ENCODE results near the gene DNAJC27. TPM values are rescaled to one million over a fixed set of nuclear protein-coding genes. Genes with fewer than 3 reads are reported as not detected.

The DNAJC27 gene
- total RNA-seq, 2 experiments from 2014 or later, result 6.0 to 7.7 TPM

DNA sequence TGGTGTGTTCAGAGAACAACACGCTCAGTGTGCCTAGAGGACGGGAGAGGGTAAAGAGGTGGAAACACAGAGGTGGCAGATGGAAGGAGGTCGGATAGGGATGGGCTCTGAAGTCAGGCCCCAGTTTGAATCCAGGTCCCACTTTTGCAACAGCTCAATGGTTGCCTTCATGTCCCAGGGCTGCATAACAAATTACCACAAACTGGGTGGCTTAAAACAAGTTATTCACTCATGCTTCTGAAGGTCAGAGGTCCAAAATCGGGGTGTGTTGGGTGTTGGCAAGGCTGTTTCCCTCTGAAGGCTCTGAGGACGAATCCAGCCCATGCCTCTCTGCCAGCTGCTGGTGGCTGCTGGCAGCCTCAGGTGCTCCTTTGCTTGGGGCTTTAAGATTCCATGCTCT lies 39.0 kb downstream of the DNAJC27 start:
- Mint-ChIP-seq H3K9me3 (no peaks in the 10 kb centered on the region), H3K4me1 (peaks cover 6% of the 10 kb centered on the region), H3K4me3 (no peak overlapping the region), H3K27ac (no peak overlapping the region), H3K36me3 (ENCODE audit: low read depth) (no peaks in the 10 kb centered on the region), H3K27me3 (no peaks in the 10 kb centered on the region)
- no peak for DNase-seq
- POLR2A ChIA-PET, result no interaction called here
- CTCF ChIA-PET, result interaction anchor here (0.7 to 0.8 kb wide), 2 partner anchors 11 to 12 kb away, joined by 3 read pairs; no protein-coding TSS in a partner anchor

DNA sequence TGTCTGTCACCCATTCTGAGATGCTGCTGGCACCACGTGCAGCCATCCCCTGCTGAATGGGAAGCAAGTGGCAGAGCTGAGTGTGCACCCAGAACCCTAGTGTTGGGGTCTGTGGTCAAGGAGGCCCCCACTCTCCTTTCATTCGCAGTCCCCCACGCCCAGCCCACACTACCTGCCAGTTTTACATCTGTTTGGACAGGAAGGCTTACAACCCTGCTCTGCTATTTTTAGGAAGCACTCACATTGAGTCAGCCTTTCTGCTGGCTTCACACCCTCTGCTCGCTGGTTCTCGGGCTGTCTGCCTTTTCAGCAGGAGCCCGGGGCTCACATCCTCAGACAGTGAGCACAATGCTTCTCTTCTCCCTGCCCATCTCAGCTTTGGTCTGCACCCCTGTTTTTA lies 41.0 kb downstream of the DNAJC27 start:
- Mint-ChIP-seq H3K36me3 (ENCODE audit: low read depth) (no peaks in the 10 kb centered on the region), H3K4me3 (no peak overlapping the region), H3K9me3 (no peaks in the 10 kb centered on the region), H3K27ac (no peak overlapping the region), H3K4me1 (peaks cover 6% of the 10 kb centered on the region), H3K27me3 (no peaks in the 10 kb centered on the region)
- POLR2A ChIA-PET, result no interaction called here
- no peak for DNase-seq
- CTCF ChIA-PET, result interaction anchor here (0.6 kb wide), 1 partner anchor 22 kb away, joined by 3 read pairs; no protein-coding TSS in a partner anchor

DNA sequence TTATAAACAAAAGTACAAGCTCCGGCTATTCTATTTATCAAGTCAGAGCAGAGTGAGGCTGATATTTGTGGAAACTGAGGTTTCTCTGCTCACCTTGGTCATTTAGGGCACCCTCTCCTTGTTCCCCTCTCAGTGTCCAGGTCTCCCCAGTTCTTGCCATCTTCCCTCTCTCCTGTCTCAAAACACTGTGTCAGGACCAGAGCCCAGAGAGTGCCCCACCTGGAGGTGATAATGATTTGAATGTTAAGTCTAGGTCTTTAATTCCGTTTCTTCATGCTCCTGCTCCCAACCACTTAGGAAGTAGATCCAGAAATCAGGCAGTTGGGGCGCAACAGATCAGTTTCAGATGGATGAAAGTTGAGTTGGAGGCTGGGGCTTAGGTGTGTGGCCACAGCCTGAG lies 42.5 kb downstream of the DNAJC27 start:
- Mint-ChIP-seq H3K9me3 (no peaks in the 10 kb centered on the region), H3K4me1 (peaks cover 6% of the 10 kb centered on the region), H3K4me3 (no peak overlapping the region), H3K36me3 (ENCODE audit: low read depth) (no peaks in the 10 kb centered on the region), H3K27me3 (no peaks in the 10 kb centered on the region), H3K27ac (no peak overlapping the region)
- ChIA-PET POLR2A (no interaction called here), CTCF (no interaction called here)
- no peak for DNase-seq

GRCh38 chr2:24928036-24928435 lies 43.7 kb downstream of the DNAJC27 start:
- H3K9me3 Mint-ChIP-seq, result no peaks in the 10 kb centered on the region
- peaks cover 6% of the 10 kb centered on the region for H3K4me1 Mint-ChIP-seq
- CTCF ChIA-PET, result no interaction called here
- H3K27ac Mint-ChIP-seq, result no peak overlapping the region
- no peaks in the 10 kb centered on the region for H3K27me3 Mint-ChIP-seq
- no peaks in the 10 kb centered on the region for H3K36me3 Mint-ChIP-seq (ENCODE audit: low read depth)
- DNase-seq, result no peak
- POLR2A ChIA-PET, result no interaction called here
- H3K4me3 Mint-ChIP-seq, result no peak overlapping the region

DNA sequence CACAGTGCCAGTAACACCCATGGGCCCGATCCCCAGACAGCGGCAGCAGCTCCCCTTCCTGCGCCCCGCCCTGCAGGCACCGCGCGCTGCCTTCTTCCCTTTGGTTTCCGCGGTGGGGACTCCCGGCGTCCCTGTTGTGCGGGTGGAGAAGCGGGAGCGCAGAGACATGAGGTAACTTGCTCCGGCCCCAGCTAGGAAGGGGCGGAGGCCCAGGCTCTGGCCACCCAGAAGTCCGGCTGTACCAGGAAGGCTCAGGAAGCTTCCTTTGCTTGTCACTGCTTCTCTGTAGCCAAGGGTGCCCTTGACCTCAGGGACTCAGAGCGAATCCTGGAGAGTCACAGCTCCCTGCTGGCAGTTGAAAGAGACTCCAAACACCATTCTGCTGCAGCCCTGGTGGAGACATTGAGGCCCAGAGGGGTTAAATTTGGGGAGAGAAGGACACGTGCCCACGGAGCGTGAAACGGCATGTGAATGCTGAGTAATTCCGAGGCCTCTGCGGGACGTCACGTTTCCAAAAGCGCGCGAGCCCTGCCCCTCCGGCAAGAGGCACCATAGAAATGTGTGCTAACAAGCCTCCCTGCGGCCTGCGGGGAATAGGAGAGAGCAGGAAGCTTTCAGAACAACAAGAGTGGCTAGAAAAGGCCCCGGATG lies 45.0 kb downstream of the DNAJC27 start:
- ChIA-PET POLR2A (interaction anchor here (0.7 kb wide), 1 partner anchor 459 kb away, joined by 3 read pairs; no protein-coding TSS in a partner anchor), CTCF (interaction anchor here (1.5 kb wide), 1 partner anchor 19 kb away, joined by 3 read pairs; no protein-coding TSS in a partner anchor)
- peak; percentile 14 for DNase-seq
- H3K4me1 Mint-ChIP-seq, result peaks cover 6% of the 10 kb centered on the region
- H3K9me3 Mint-ChIP-seq, result no peaks in the 10 kb centered on the region
- no peak overlapping the region for H3K4me3 Mint-ChIP-seq
- no peaks in the 10 kb centered on the region for H3K36me3 Mint-ChIP-seq (ENCODE audit: low read depth)
- no peak overlapping the region for H3K27ac Mint-ChIP-seq
- no peaks in the 10 kb centered on the region for H3K27me3 Mint-ChIP-seq

DNA sequence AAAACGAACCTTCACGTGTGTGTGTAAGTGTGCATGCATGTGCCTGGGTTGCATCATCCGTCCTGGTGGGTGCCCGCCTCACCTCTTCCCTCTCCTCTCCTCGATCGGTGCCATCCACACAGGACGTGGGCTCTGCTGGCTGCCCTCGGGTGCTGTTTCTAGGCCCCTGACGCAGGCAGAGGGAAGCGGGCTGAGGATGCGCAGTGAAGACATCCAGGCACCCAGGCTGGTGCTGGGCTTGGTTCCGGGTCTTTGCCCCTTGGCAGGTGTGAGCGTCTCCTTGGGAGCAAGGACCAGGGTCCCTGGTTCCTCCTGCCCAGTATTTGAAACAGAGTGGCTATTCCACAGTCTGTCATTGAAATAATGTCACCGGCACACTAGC lies 45.5 kb downstream of the DNAJC27 start:
- H3K4me3 Mint-ChIP-seq, result no peak overlapping the region
- no peaks in the 10 kb centered on the region for H3K27me3 Mint-ChIP-seq
- no peak for DNase-seq
- peaks cover 6% of the 10 kb centered on the region for H3K4me1 Mint-ChIP-seq
- ChIA-PET CTCF (interaction anchor here (1.5 kb wide), 1 partner anchor 19 kb away, joined by 3 read pairs; no protein-coding TSS in a partner anchor), POLR2A (interaction anchor here (0.7 kb wide), 1 partner anchor 459 kb away, joined by 3 read pairs; no protein-coding TSS in a partner anchor)
- no peaks in the 10 kb centered on the region for H3K9me3 Mint-ChIP-seq
- H3K27ac Mint-ChIP-seq, result no peak overlapping the region
- H3K36me3 Mint-ChIP-seq (ENCODE audit: low read depth), result no peaks in the 10 kb centered on the region

DNA sequence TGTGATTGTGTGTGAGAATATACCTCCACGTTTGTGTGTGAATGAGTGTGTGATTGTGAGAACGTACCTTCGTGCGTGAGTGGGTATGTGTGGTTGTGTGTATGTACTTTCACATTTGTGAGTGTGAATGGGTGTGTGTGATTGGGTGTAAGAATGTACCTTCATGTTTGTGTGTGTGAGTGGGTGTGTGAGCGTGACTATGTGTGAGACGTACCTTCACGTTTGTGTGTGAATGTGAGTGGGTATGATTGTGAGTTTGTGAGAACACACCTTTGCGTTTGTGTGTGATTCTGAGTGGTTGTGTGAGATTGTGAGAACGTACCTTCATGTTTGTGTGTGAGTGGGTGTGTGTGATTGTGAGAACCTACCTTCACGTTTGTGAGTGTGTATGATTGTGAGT lies 45.9 kb downstream of the DNAJC27 start:
- ChIA-PET POLR2A (interaction anchor here (0.7 kb wide), 1 partner anchor 458 kb away, joined by 3 read pairs; no protein-coding TSS in a partner anchor), CTCF (no interaction called here)
- no peaks in the 10 kb centered on the region for H3K27me3 Mint-ChIP-seq
- H3K36me3 Mint-ChIP-seq (ENCODE audit: low read depth), result no peaks in the 10 kb centered on the region
- no peak overlapping the region for H3K4me3 Mint-ChIP-seq
- H3K9me3 Mint-ChIP-seq, result no peaks in the 10 kb centered on the region
- DNase-seq, result no peak
- H3K4me1 Mint-ChIP-seq, result peaks cover 6% of the 10 kb centered on the region
- no peak overlapping the region for H3K27ac Mint-ChIP-seq

- ChIA-PET CTCF (interaction anchor here (0.5 to 1.2 kb wide), 4 partner anchors 9 to 346 kb away, joined by 3 to 5 read pairs (median 3); no protein-coding TSS in a partner anchor), POLR2A (no interaction called here)
- DNase-seq, result no peak
- Mint-ChIP-seq H3K9me3 (no peaks in the 10 kb centered on the region), H3K36me3 (ENCODE audit: low read depth) (no peaks in the 10 kb centered on the region), H3K27me3 (no peaks in the 10 kb centered on the region), H3K27ac (no peak overlapping the region), H3K4me1 (peaks cover 7% of the 10 kb centered on the region), H3K4me3 (no peak overlapping the region)
Measured at GRCh38 chr2:24924732-24925131, 47.0 kb downstream of the DNAJC27 start.

- no peak overlapping the region for H3K27ac Mint-ChIP-seq
- no peak for DNase-seq
- H3K4me1 Mint-ChIP-seq, result peaks cover 8% of the 10 kb centered on the region
- no peak overlapping the region for H3K4me3 Mint-ChIP-seq
- no peaks in the 10 kb centered on the region for H3K9me3 Mint-ChIP-seq
- no peaks in the 10 kb centered on the region for H3K27me3 Mint-ChIP-seq
- ChIA-PET POLR2A (no interaction called here), CTCF (interaction anchor here (0.5 to 1.2 kb wide), 4 partner anchors 9 to 345 kb away, joined by 3 to 5 read pairs (median 3); no protein-coding TSS in a partner anchor)
- H3K36me3 Mint-ChIP-seq (ENCODE audit: low read depth), result no peaks in the 10 kb centered on the region
Measured at GRCh38 chr2:24924266-24924665, 47.5 kb downstream of the DNAJC27 start.

- ChIA-PET CTCF (no interaction called here), POLR2A (no interaction called here)
- no peak overlapping the region for H3K27ac Mint-ChIP-seq
- no peak overlapping the region for H3K4me3 Mint-ChIP-seq
- H3K9me3 Mint-ChIP-seq, result no peaks in the 10 kb centered on the region
- no peaks in the 10 kb centered on the region for H3K27me3 Mint-ChIP-seq
- no peak for DNase-seq
- peaks cover 19% of the 10 kb centered on the region for H3K4me1 Mint-ChIP-seq
- peaks cover 6% of the 10 kb centered on the region for H3K36me3 Mint-ChIP-seq (ENCODE audit: low read depth)
Measured at GRCh38 chr2:24923106-24923505, 48.6 kb downstream of the DNAJC27 start.

GRCh38 chr2:24922556-24922955 lies 49.2 kb downstream of the DNAJC27 start:
- DNase-seq, result no peak
- Mint-ChIP-seq H3K9me3 (no peaks in the 10 kb centered on the region), H3K27ac (no peak overlapping the region), H3K36me3 (ENCODE audit: low read depth) (peaks cover 10% of the 10 kb centered on the region), H3K27me3 (no peaks in the 10 kb centered on the region), H3K4me1 (peaks cover 25% of the 10 kb centered on the region), H3K4me3 (no peak overlapping the region)
- ChIA-PET CTCF (no interaction called here), POLR2A (no interaction called here)

DNA sequence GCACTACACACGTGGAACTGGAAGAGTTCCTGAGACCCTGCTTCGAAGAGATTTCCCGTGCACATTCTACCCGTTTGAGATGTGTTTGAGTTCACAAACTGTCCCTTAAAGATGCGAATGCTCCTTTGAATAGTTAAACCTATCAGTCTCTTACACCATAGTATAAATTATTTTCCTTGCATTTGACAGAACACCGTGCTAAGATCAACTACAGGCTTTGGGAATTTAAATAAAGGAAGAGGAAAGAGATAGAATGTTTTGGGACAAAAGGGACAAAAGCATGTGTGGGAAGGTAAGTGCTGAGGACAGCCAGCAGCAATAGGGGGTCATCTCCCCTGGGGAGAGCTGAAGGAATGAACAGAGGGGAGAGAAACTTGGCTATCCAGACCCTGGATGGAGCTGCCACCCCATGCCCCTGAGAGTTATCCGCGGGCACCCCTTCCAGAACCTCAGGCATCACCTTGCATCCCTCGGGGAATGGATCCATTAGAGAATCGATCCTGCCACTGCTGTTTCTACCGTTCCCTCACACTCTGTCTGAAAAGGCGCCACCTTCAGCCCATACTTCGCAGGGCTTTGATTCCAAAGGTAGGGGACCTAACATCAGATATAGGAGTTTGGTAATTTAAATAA lies 50.8 kb downstream of the DNAJC27 start:
- peaks cover 36% of the 10 kb centered on the region for H3K4me1 Mint-ChIP-seq
- H3K4me3 Mint-ChIP-seq, result peak overlapping the region; percentile 59
- POLR2A ChIA-PET, result no interaction called here
- CTCF ChIA-PET, result interaction anchor here (0.7 to 1.0 kb wide), 2 partner anchors 21 to 54 kb away, joined by 3 read pairs; no protein-coding TSS in a partner anchor
- H3K9me3 Mint-ChIP-seq, result no peaks in the 10 kb centered on the region
- no peaks in the 10 kb centered on the region for H3K27me3 Mint-ChIP-seq
- peak; percentile 35 for DNase-seq
- peaks cover 15% of the 10 kb centered on the region for H3K36me3 Mint-ChIP-seq (ENCODE audit: low read depth)
- peak overlapping the region; percentile 78 for H3K27ac Mint-ChIP-seq

DNA sequence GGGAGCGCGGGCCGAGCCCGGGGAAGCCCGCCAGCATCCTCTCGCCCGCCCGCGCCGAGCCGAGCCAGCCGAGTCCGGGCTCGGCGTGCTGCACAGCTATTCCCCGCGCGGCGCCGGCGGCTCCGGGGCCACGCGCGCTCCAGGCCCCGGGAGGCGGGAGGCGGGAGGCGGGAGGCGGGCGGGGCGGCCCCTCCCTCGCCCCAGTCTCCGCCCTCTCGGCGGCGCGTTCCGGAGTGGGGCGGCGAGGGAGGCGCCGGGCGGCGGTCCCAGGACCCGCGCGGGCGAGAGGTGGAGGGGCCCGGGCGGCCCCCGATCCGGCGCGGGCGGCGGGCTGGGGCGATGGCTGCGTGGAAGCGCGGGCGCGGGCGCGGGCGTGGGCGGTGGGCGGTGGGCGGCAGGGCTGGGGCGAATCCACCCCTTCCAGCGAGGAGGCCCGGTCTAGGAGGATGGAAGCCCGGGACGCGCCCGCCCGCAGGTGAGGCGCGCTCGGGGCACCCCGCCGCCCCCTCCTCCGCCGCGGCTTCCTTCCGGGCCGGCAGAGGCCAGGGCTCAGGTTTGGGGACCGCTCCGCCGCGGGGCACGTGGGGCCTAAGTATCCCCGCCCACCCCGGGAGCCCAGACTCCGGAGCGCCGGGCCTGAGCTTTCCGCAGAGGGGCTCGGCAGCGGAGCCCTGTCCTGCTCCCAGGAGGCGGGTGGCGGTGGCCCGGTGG lies 51.5 kb downstream of the DNAJC27 start, which contains the start of gene ADCY3:
Gene ADCY3, minus strand, starts transcription at position 140 of the 711 bp plus-strand sequence. CDS start 1,250 bp downstream, outside the sequence.
- peak within 1 kb of the TSS; percentile 88 for H3K27ac Mint-ChIP-seq
- ChIA-PET POLR2A (no interaction called here), CTCF (interaction anchor here (0.7 kb wide), 1 partner anchor 22 kb away, joined by 3 read pairs; no protein-coding TSS in a partner anchor)
- peak within 1 kb of the TSS; percentile 89 for H3K4me3 Mint-ChIP-seq
- no peaks in the 10 kb centered on the region for H3K9me3 Mint-ChIP-seq
- peak; percentile 61 for DNase-seq
- peaks cover 15% of the 10 kb centered on the region for H3K36me3 Mint-ChIP-seq (ENCODE audit: low read depth)
- no peaks in the 10 kb centered on the region for H3K27me3 Mint-ChIP-seq
- peaks cover 37% of the 10 kb centered on the region for H3K4me1 Mint-ChIP-seq

Measured in activated CD4-positive, alpha-beta T cell treated with anti-CD3 and anti-CD28 coated beads, Interleukin-2, amount 10 ng/mL, durations not matched to agents 7 days and 5 days (primary cell).